Measurements from ENCODE around the gene FLOT1. TPM values are rescaled to one million over a fixed set of nuclear protein-coding genes. Genes with fewer than 3 reads are reported as not detected.

FLOT1 gene
- total and polyA plus RNA-seq, 2 donors (not counting 1 experiment from before 2014, with no cell fraction given): 71.2 to 79.4 TPM

DNA sequence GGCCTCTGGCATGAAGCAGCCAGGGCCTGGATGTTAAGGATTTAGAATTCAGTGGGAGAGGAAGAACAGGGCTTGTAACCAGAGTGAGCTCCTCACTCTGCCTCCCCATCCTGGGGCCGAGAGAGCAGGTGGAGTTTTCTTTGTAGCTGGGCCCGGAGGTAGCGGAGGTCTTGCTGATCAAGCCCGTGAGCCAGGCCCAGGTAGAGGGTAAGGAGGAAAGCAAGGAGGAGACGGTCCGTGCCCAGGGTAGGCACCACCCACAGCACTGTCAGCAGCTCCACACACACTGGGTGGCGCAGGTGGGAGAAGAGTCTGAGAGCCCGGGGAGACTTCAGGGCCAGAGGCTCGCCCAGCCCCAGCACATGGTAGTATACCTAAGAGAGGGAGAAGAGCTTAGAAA lies 53.9 kb downstream of the FLOT1 start:
- peak overlapping the region; percentile 93 to 97 for H3K27ac ChIP-seq (ENCODE audit: low read length in 2 of 2)
- peaks cover 31% of the 10 kb centered on the region for H4K20me1 ChIP-seq (ENCODE audit: control insufficient read depth, insufficient read depth, low read length, poor library complexity, severe bottlenecking)
- no peaks in the 10 kb centered on the region for H3K27me3 ChIP-seq (replicated peaks in 1 of 4; ENCODE audit: control extremely low read depth in 1 of 4, control insufficient read depth in 3 of 4, insufficient read depth in 4 of 4, low read length in 3 of 4)
- TF ChIP-seq, protein P1, sequence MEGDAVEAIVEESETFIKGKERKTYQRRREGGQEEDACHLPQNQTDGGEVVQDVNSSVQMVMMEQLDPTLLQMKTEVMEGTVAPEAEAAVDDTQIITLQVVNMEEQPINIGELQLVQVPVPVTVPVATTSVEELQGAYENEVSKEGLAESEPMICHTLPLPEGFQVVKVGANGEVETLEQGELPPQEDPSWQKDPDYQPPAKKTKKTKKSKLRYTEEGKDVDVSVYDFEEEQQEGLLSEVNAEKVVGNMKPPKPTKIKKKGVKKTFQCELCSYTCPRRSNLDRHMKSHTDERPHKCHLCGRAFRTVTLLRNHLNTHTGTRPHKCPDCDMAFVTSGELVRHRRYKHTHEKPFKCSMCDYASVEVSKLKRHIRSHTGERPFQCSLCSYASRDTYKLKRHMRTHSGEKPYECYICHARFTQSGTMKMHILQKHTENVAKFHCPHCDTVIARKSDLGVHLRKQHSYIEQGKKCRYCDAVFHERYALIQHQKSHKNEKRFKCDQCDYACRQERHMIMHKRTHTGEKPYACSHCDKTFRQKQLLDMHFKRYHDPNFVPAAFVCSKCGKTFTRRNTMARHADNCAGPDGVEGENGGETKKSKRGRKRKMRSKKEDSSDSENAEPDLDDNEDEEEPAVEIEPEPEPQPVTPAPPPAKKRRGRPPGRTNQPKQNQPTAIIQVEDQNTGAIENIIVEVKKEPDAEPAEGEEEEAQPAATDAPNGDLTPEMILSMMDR (IDR thresholded peaks at IDR 0.05): no peak
- no peak for TF ChIP-seq EZH2 (IDR thresholded peaks at IDR 0.05; ENCODE audit: borderline replicate concordance, insufficient read depth, low read depth, low read length, poor library complexity, severe bottlenecking)
- intact Hi-C loops (cut with micrococcal nuclease): loop anchor here (1.0 kb wide), 1 partner anchor 9 kb away; no protein-coding TSS in a partner anchor
- H2AFZ ChIP-seq (ENCODE audit: insufficient read depth, low read depth, low read length, poor library complexity, severe bottlenecking): no peak overlapping the region
- peaks cover 44% of the 10 kb centered on the region for H3K79me2 ChIP-seq (ENCODE audit: control insufficient read depth, insufficient read depth, low read length)
- peak; percentile 77 for DNase-seq
- ATAC-seq (ENCODE audit: low read depth): peak; percentile 11
- H3K4me3 ChIP-seq (ENCODE audit: control extremely low read depth in 1 of 5, extremely low read depth in 1 of 5, insufficient read depth in 1 of 5, low read depth in 2 of 5, low read length in 4 of 5): peak overlapping the region in 4 of 5 experiments; percentile 91 to 100 (median 95)
- peak overlapping the region; percentile 98 for H3K9ac ChIP-seq (ENCODE audit: low read length)
- H3K9me3 Mint-ChIP-seq (ENCODE audit: insufficient read depth): no peaks in the 10 kb centered on the region
- H3K4me1 ChIP-seq (ENCODE audit: control insufficient read depth in 2 of 2, insufficient read depth in 2 of 2, low read length in 2 of 2): peaks cover 36 to 43% of the 10 kb centered on the region in 2 donors
- H3K27ac Mint-ChIP-seq: peak overlapping the region; percentile 99
- H3K36me3 ChIP-seq (replicated peaks in 1 of 2; ENCODE audit: control extremely low read depth in 1 of 2, control insufficient read depth in 1 of 2, extremely low read depth in 1 of 2, insufficient read depth in 2 of 2, low read length in 1 of 2): peaks cover 0 to 3% of the 10 kb centered on the region in 2 experiments
- whole genome bisulfite sequencing (ENCODE audit: insufficient coverage): 17% methylated on average over 1 of the region's 9 CpGs
- no peaks in the 10 kb centered on the region for H3K9me3 ChIP-seq (ENCODE audit: control extremely low read depth in 1 of 3, control insufficient read depth in 2 of 3, insufficient read depth in 1 of 3, low read length in 2 of 3)
- peak overlapping the region; percentile 100 for H3K4me2 ChIP-seq (replicated peaks; ENCODE audit: low read depth, low read length, poor library complexity, severe bottlenecking)
- POLR2A ChIA-PET: interaction anchor here (0.8 to 3.2 kb wide), 8 partner anchors 8 to 132 kb away, joined by 3 to 45 read pairs (median 5); partner anchors contain the start of genes DHX16, GNL1, MDC1 and TUBB
- CTCF ChIA-PET: interaction anchor here (0.9 to 8.9 kb wide), 9 partner anchors 9 to 73 kb away, joined by 3 to 151 read pairs (median 4); partner anchors contain the start of genes DHX16, MDC1, MRPS18B and TUBB
- H3K4me1 Mint-ChIP-seq: peaks cover 63% of the 10 kb centered on the region
- H3K27me3 Mint-ChIP-seq: no peaks in the 10 kb centered on the region
- peak overlapping the region; percentile 97 for H3K4me3 Mint-ChIP-seq

Measured in B cell (primary cell).